K562 (cell line): Measurements from ENCODE around the gene NR4A2.
A peak's percentile ranks its signal among the peaks of the same experiment; 100 is the strongest.

Experiments used
- CTCF ChIP-seq, 3 experiments: IDR thresholded peaks in 2 of 3; conservative IDR thresholded peaks in 1 of 3; 2 replicates each; pipeline ENCODE4 v1.5.1; 2011 to 2012; ENCODE audit warnings: low read length in 3 of 3, mild to moderate bottlenecking in 3 of 3, control low read depth in 2 of 3, improper control_type of control experiment in 1 of 3, inconsistent platforms in 1 of 3, low read depth in 1 of 3, mixed read lengths in 1 of 3, moderate library complexity in 1 of 3; ENCODE audit not compliant: insufficient read depth in 2 of 3
- FOSL1 ChIP-seq: fragments of 200-800 bp; sonication (Bioruptor generic); conservative IDR thresholded peaks from 2 replicates; pipeline ENCODE4 v1.6.1; 2016; ENCODE audit warnings: missing genetic modification characterization, missing compliant biosample characterization
- FUS ChIP-seq: fragments of 200-400 bp; formaldehyde crosslinking; optimal IDR thresholded peaks from 2 replicates; pipeline ENCODE3; 2017; ENCODE audit warnings: low read depth, low read length
- JUND ChIP-seq, 2 experiments: IDR thresholded peaks; 2 replicates in 1 of 2; 3 replicates in 1 of 2; pipeline ENCODE4 v1.6.1; 2011; ENCODE audit warnings: borderline replicate concordance in 2 of 2, low read depth in 2 of 2, low read length in 2 of 2, improper control_type of control experiment in 1 of 2, missing biosample characterization in 1 of 2, missing genetic modification characterization in 1 of 2, missing genetic modification reagents in 1 of 2
- MEIS2 ChIP-seq: fragments of 450-650 bp; IDR thresholded peaks from 2 replicates; pipeline ENCODE4 v1.6.1; 2014; ENCODE audit warnings: mild to moderate bottlenecking; ENCODE audit not compliant: partially characterized antibody
- POLR2A ChIP-seq: fragments of 450-650 bp; conservative IDR thresholded peaks from 2 replicates; pipeline ENCODE4 v1.6.1; 2016
- PRPF4 ChIP-seq: fragments of 200-400 bp; formaldehyde crosslinking; IDR thresholded peaks from one replicate; pipeline ENCODE4 v1.6.1; 2017; ENCODE audit warnings: low read length, low read depth, mild to moderate bottlenecking; ENCODE audit not compliant: insufficient read depth, poor library complexity, severe bottlenecking
- ZMIZ1 ChIP-seq, 2 experiments: fragments of 150-350 bp in 1 of 2; IDR thresholded peaks; 2 replicates each; pipeline ENCODE4 v1.6.1; 2012 to 2016; ENCODE audit warnings: low read depth in 2 of 2, low read length in 2 of 2, mild to moderate bottlenecking in 1 of 2, moderate library complexity in 1 of 2

GRCh38 chr2:156342254-156343095 is 10.0 kb upstream of the NR4A2 start:
- TF ChIP-seq CTCF (IDR thresholded peaks at IDR 0.05 in 2 of 3, conservative IDR thresholded peaks at IDR 0.05 in 1 of 3; ENCODE audit: insufficient read depth in 2 of 3, low read depth in 1 of 3, low read length in 3 of 3) (no peak), JUND (IDR thresholded peaks at IDR 0.05; ENCODE audit: borderline replicate concordance, low read depth, low read length) (peak; percentile 59; the same call in 1 of the 2 replicates), JUND (tag; IDR thresholded peaks at IDR 0.05; ENCODE audit: borderline replicate concordance, low read depth, low read length) (no peak; the same call in 2 of the 3 replicates), ZMIZ1 (IDR thresholded peaks at IDR 0.05; ENCODE audit: low read depth in 2 of 2, low read length in 2 of 2) (peak in 1 of 2 experiments; percentile 67; a peak in 1 of 4 replicates), FOSL1 (tag) (peak; percentile 63), MEIS2 (peak; percentile 95), PRPF4 (peak; percentile 58), FUS (no peak), POLR2A (peak; percentile 57)
